Heart right ventricle (tissue), 16 donors: Measurements from ENCODE around the gene DPH1. TPM values are rescaled to one million over a fixed set of nuclear protein-coding genes. Genes with fewer than 3 reads are reported as not detected.

ENCODE experiments used
- ATAC-seq, 8 donors: fragments of 200-7000 bp; cut with Tn5 transposase; one replicate each; pipeline ENCODE4 v1.9.1; 2020; ENCODE audit warnings: mild to moderate bottlenecking in 8 of 8, moderate library complexity in 8 of 8, moderate number of reproducible peaks in 1 of 8
- DNase-seq, 2 donors: peaks; one replicate each; pipeline ENCODE4 v3.0.0-alpha.2; 2020
- H3K27ac ChIP-seq, 10 donors: fragments of 200-600 bp; sonication (generic) in 2 of 10; one replicate each; pipeline versions ENCODE4 v1.5.0 to v1.8.0; 2020 to 2022; ENCODE audit warnings: mild to moderate bottlenecking in 3 of 10
- H3K27me3 ChIP-seq, 7 donors: fragments of 200-600 bp; one replicate each; pipeline ENCODE4 v1.8.0; 2021 to 2022; ENCODE audit warnings: mild to moderate bottlenecking in 2 of 7
- H3K36me3 ChIP-seq, 9 donors: fragments of 200-600 bp; sonication (generic) in 1 of 9; one replicate each; pipeline versions ENCODE4 v1.5.0 to v1.8.0; 2020 to 2022; ENCODE audit warnings: mild to moderate bottlenecking in 2 of 9
- H3K4me1 ChIP-seq, 9 donors: fragments of 200-600 bp; sonication (generic) in 1 of 9; one replicate each; pipeline versions ENCODE4 v1.5.0 to v1.8.0; 2020 to 2022; ENCODE audit warnings: mild to moderate bottlenecking in 4 of 9
- H3K4me3 ChIP-seq, 10 donors: fragments of 200-600 bp; sonication (generic) in 2 of 10; one replicate each; pipeline versions ENCODE4 v1.5.0 to v1.8.0; 2020 to 2022; ENCODE audit warnings: mild to moderate bottlenecking in 7 of 10, moderate library complexity in 2 of 10
- H3K9me3 ChIP-seq, 11 donors: fragments of 200-600 bp in 10 of 11; sonication (generic) in 2 of 11; one replicate each; pipeline versions ENCODE4 v1.5.0 to v1.8.0; 2013 to 2022; ENCODE audit warnings: mild to moderate bottlenecking in 2 of 11, control low read depth in 1 of 11, moderate library complexity in 1 of 11
- CTCF ChIP-seq, 9 donors: fragments of 200-600 bp; sonication (generic) in 2 of 9; IDR thresholded peaks; one replicate each; pipeline versions ENCODE4 v1.5.0 to v1.8.0; 2021 to 2022; ENCODE audit warnings: antibody characterized with exemption in 9 of 9, mild to moderate bottlenecking in 5 of 9, moderate library complexity in 1 of 9
- WGBS, 2 donors: extraction: QIAGEN DNeasy Blood & Tissue Kit; methylation state at CpG; one replicate each; pipeline ENCODE4 v1.1.7; 2013; ENCODE audit warnings: inconsistent platforms in 1 of 2; 5-methylcytosine and 5-hydroxymethylcytosine counted together
- intact Hi-C, 10 donors: fragments of 100-400 bp; cut with DNase I; formaldehyde crosslinking; loops; one replicate each; pipeline versions ENCODE4 v1.11.1 to v1.14.2; 2022
- polyA plus RNA-seq, 2 donors: library from polyadenylated mRNA; stranded (reverse); fragments of 200-250 nt; gene quantifications; one replicate each; pipeline ENCODE4 v1.2.3, GENCODE V29; 2013
- total RNA-seq, 10 donors: library from RNA; stranded (reverse); fragmentation: NEBNext Ultra II Directional in 3 of 10; extraction: Animal tissue kit (Norgen Biotek cat#: 25700) in 3 of 10; gene quantifications; one replicate each; pipeline versions ENCODE4 v1.2.1 to v1.2.4, GENCODE V29; 2021 to 2023
- donor health status: Arrhythmogenic right ventricular cardiomyopathy.
- donor health status: ischemic (EF 13 %, LVEDD 7.1; RV severe dilation, severe dysfunction).
- donor health status: healthy with polysubstance abuse.
- donor health status: DM: no; HTN: yes; CAD: no.
- donor health status: DM: no; HTN: no; CAD: no.
- donor health status: ischemic (EF 25% LVEDD 6.9; RV normal size, moderate dysfunction).
- donor health status: ischemic (EF 25% LVEDD 5.7; RV mildly dilated, moderate dysfunction).
- donor health status: healthy.
- donor health status: DM: yes; HTN: yes; CAD: no.
- donor health status: Ischemic cardiomyopathy.
- donor health status: ischemic (EF 35%, LVEDD 5.7; RV mildly dilated, moderate dysfunction).
- donor health status: nonischemic (EF 11% LVEDD 7.7; RV severe dilation, severe dysfunction).
- donor health status: DM: yes; HTN: yes; CAD: no.
- donor health status: PGD.
- donor health status: ischemic (EF 29% LVEDD 5.4; RV normal size, mild dysfunction).
- donor health status: nonischemic (EF 23%, LVEDD 6.1; RV moderate dilation, normal function).

DPH1 gene
- total and polyA plus RNA-seq, 12 donors, result 19.0 to 40.0 (median 25.9) TPM

DNA sequence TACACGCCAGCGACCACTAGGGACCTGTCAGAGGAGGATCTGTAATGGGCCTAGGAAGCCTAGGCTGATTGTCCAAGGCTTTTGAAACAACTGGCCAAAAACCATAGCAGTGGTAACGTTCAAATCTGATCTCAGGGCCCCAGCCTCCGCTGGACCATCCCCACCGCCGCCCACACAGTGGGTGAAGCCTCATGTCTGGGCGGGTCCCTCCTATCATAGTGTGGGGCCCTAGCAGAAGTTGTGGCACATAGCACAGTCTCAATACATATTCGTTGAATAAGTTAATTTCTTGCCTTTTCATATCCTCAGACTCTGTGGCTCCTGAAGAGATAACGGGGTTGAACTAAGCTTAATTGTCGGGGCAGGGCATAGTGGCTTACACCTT is 818 bp downstream of the DPH1 start:
- Histone ChIP-seq H3K27me3 (peaks cover 0 to 40% (median 15%) of the 10 kb centered on the region in 7 donors), H3K27ac (peak overlapping the region in 4 of 10 donors; percentile 71 to 84 (median 79)), H3K9me3 (no peaks in the 10 kb centered on the region), H3K4me1 (peaks cover 10 to 37% (median 24%) of the 10 kb centered on the region in 9 donors), H3K36me3 (peaks cover 0 to 22% (median 4%) of the 10 kb centered on the region in 9 donors), H3K4me3 (peak overlapping the region; percentile 74 to 99 (median 95))
- ATAC-seq (no peak), DNase-seq (peak in 1 of 2 donors; percentile 57)
- intact Hi-C loops, result loop anchor here in 1 of 10 donors (10.0 kb wide), 2 partner anchors 306 to 376 kb away; partner anchors contain the start of gene WDR81
- WGBS, 2 donors, result 23% methylated on average over 10 of the region's 10 CpGs
- peak in 7 of 9 donors; percentile 7 to 54 (median 51) for TF ChIP-seq CTCF (IDR thresholded peaks at IDR 0.05)

GRCh38 chr17:2033153-2033552 is 3.2 kb downstream of the DPH1 start:
- Histone ChIP-seq H3K4me3 (no peak overlapping the region), H3K27ac (no peak overlapping the region), H3K36me3 (peaks cover 0 to 46% (median 20%) of the 10 kb centered on the region in 9 donors), H3K4me1 (peaks cover 10 to 30% (median 17%) of the 10 kb centered on the region in 9 donors), H3K27me3 (peaks cover 0 to 18% (median 0%) of the 10 kb centered on the region in 7 donors), H3K9me3 (no peaks in the 10 kb centered on the region)
- intact Hi-C loops, result loop anchor here in 1 of 10 donors (10.0 kb wide), 2 partner anchors 308 to 378 kb away; partner anchors contain the start of gene WDR81
- TF ChIP-seq CTCF (IDR thresholded peaks at IDR 0.05), result no peak
- 94 to 95% methylated on average over 7 of the region's 7 CpGs for whole genome bisulfite sequencing, 2 donors
- ATAC-seq (no peak), DNase-seq (no peak)

DNA sequence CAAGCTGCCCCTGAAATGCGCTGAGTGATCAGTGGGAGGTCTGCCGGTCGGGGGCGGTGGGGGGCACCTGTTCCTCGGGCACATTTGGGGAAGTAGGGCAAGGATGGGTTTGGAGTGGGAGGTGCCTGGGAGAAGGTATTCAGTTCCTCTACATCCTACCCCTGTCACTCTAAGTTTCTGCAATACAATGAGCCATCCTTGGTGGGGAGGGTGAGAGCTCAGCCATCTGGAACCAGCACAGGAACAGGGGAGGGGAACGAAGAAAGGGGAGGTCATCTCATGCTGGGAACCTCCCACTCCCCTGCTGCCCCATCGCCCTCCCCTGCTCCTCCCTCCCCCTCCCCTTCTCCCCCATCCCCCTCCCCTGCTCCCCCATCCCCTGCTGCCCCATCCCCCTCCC is 4.2 kb downstream of the DPH1 start:
- H3K4me3 ChIP-seq, result no peak overlapping the region
- ATAC-seq, result no peak
- no peak for TF ChIP-seq CTCF (IDR thresholded peaks at IDR 0.05)
- 85 to 93% methylated on average over 7 of the region's 7 CpGs for WGBS, 2 donors
- H3K27me3 ChIP-seq, result peaks cover 0 to 8% (median 0%) of the 10 kb centered on the region in 7 donors
- peaks cover 0 to 54% (median 20%) of the 10 kb centered on the region in 9 donors for H3K36me3 ChIP-seq
- DNase-seq, result no peak
- peaks cover 10 to 28% (median 17%) of the 10 kb centered on the region in 9 donors for H3K4me1 ChIP-seq
- no peaks in the 10 kb centered on the region for H3K9me3 ChIP-seq
- no peak overlapping the region for H3K27ac ChIP-seq
- intact Hi-C loops, result loop anchor here in 1 of 10 donors (10.0 kb wide), 2 partner anchors 309 to 379 kb away; partner anchors contain the start of gene WDR81

GRCh38 chr17:2034806-2035540 is 5.0 kb downstream of the DPH1 start:
- intact Hi-C loops, result loop anchor here in 1 of 10 donors (10.0 kb wide), 2 partner anchors 310 to 380 kb away; partner anchors contain the start of gene WDR81
- WGBS, 2 donors, result 62 to 71% methylated on average over 4 to 9 of the region's 9 CpGs
- Histone ChIP-seq H3K4me1 (peaks cover 7 to 21% (median 14%) of the 10 kb centered on the region in 9 donors), H3K9me3 (no peaks in the 10 kb centered on the region), H3K4me3 (no peak overlapping the region), H3K27me3 (no peaks in the 10 kb centered on the region), H3K36me3 (peaks cover 0 to 60% (median 20%) of the 10 kb centered on the region in 9 donors), H3K27ac (no peak overlapping the region)
- TF ChIP-seq CTCF (IDR thresholded peaks at IDR 0.05), result no peak
- DNase-seq, result no peak
- no peak for ATAC-seq
